Measurements from ENCODE around the gene MRPL53. TPM values are rescaled to one million over a fixed set of nuclear protein-coding genes. Genes with fewer than 3 reads are reported as not detected.

Gene MRPL53
- total RNA-seq, 1 experiment from 2014 or later = 98.1 TPM

GRCh38 chr2:74441690-74442482 lies 30.6 kb downstream of the MRPL53 start, which contains the start of gene RTKN:
TSS of gene RTKN (minus strand) at chr2:74441937. CDS start at chr2:74441816, 121 bp downstream.
- TF ChIP-seq, protein P1, sequence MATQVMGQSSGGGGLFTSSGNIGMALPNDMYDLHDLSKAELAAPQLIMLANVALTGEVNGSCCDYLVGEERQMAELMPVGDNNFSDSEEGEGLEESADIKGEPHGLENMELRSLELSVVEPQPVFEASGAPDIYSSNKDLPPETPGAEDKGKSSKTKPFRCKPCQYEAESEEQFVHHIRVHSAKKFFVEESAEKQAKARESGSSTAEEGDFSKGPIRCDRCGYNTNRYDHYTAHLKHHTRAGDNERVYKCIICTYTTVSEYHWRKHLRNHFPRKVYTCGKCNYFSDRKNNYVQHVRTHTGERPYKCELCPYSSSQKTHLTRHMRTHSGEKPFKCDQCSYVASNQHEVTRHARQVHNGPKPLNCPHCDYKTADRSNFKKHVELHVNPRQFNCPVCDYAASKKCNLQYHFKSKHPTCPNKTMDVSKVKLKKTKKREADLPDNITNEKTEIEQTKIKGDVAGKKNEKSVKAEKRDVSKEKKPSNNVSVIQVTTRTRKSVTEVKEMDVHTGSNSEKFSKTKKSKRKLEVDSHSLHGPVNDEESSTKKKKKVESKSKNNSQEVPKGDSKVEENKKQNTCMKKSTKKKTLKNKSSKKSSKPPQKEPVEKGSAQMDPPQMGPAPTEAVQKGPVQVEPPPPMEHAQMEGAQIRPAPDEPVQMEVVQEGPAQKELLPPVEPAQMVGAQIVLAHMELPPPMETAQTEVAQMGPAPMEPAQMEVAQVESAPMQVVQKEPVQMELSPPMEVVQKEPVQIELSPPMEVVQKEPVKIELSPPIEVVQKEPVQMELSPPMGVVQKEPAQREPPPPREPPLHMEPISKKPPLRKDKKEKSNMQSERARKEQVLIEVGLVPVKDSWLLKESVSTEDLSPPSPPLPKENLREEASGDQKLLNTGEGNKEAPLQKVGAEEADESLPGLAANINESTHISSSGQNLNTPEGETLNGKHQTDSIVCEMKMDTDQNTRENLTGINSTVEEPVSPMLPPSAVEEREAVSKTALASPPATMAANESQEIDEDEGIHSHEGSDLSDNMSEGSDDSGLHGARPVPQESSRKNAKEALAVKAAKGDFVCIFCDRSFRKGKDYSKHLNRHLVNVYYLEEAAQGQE (IDR thresholded peaks at IDR 0.05; ENCODE audit: insufficient read depth in 1 of 2, low read depth in 2 of 2, low read length in 1 of 2) = no peak
- 0 out of 2 replicates have a peak, but pooled peaks have one; percentile 24 for TF ChIP-seq SIN3A (IDR thresholded peaks at IDR 0.05; ENCODE audit: borderline replicate concordance, insufficient read depth, low read depth, low read length)
- peak; percentile 95 for TF ChIP-seq TCF7L2 (IDR thresholded peaks at IDR 0.05; ENCODE audit: low read depth, low read length)
- TF ChIP-seq POLR2AphosphoS5 (IDR thresholded peaks at IDR 0.05; ENCODE audit: low read depth, low read length) = peak; percentile 64
- TF ChIP-seq, protein P2, sequence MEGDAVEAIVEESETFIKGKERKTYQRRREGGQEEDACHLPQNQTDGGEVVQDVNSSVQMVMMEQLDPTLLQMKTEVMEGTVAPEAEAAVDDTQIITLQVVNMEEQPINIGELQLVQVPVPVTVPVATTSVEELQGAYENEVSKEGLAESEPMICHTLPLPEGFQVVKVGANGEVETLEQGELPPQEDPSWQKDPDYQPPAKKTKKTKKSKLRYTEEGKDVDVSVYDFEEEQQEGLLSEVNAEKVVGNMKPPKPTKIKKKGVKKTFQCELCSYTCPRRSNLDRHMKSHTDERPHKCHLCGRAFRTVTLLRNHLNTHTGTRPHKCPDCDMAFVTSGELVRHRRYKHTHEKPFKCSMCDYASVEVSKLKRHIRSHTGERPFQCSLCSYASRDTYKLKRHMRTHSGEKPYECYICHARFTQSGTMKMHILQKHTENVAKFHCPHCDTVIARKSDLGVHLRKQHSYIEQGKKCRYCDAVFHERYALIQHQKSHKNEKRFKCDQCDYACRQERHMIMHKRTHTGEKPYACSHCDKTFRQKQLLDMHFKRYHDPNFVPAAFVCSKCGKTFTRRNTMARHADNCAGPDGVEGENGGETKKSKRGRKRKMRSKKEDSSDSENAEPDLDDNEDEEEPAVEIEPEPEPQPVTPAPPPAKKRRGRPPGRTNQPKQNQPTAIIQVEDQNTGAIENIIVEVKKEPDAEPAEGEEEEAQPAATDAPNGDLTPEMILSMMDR (IDR thresholded peaks at IDR 0.05) = no peak
- Histone ChIP-seq H3K27me3 (ENCODE audit: control insufficient read depth, insufficient read depth, low read length) (peaks cover 3% of the 10 kb centered on the region; the same call in 1 of the 2 replicates), H3K4me1 (ENCODE audit: control insufficient read depth, insufficient read depth, low read length) (peaks cover 10% of the 10 kb centered on the region), H3K9me3 (ENCODE audit: control insufficient read depth, insufficient read depth, low read depth, low read length) (no peaks in the 10 kb centered on the region), H3K27ac (ENCODE audit: low read length) (peak within 1 kb of the TSS; percentile 90), H3K4me3 (ENCODE audit: low read depth in 2 of 2, low read length in 2 of 2) (peak within 1 kb of the TSS; percentile 67 to 93), H3K36me3 (ENCODE audit: control insufficient read depth, insufficient read depth, low read length) (no peaks in the 10 kb centered on the region)
- in situ Hi-C loops (cut with HindIII; ENCODE audit: low pct_unique_long_range_greater_than_20kb, low sequenced_read_pairs) (no loop called here), intact Hi-C loops (cut with micrococcal nuclease; ENCODE audit: unreplicated experiment) (no loop called here)
- CTCF ChIA-PET = no interaction called here
- POLR2A ChIA-PET = interaction anchor here (0.8 kb wide), 1 partner anchor 13 kb away, joined by 3 read pairs; no protein-coding TSS in a partner anchor
- BruUV-seq (replicated peaks) = no TSS peak
- peak; percentile 77 for ATAC-seq
- no peak for DNase-seq (ENCODE audit: low read depth, low spot score)

- H3K27me3 ChIP-seq (ENCODE audit: control insufficient read depth, insufficient read depth, low read length) = peaks cover 3% of the 10 kb centered on the region; the same call in 1 of the 2 replicates
- ATAC-seq = peak; percentile 10
- CTCF ChIA-PET = no interaction called here
- DNase-seq (ENCODE audit: low read depth, low spot score) = no peak
- intact Hi-C loops (cut with micrococcal nuclease; ENCODE audit: unreplicated experiment) = no loop called here
- peak overlapping the region; percentile 67 to 93 for H3K4me3 ChIP-seq (ENCODE audit: low read depth in 2 of 2, low read length in 2 of 2)
- TF ChIP-seq, protein P2 (IDR thresholded peaks at IDR 0.05) = no peak
- TF ChIP-seq TCF7L2 (IDR thresholded peaks at IDR 0.05; ENCODE audit: low read depth, low read length) (no peak), POLR2AphosphoS5 (IDR thresholded peaks at IDR 0.05; ENCODE audit: low read depth, low read length) (no peak), SIN3A (IDR thresholded peaks at IDR 0.05; ENCODE audit: borderline replicate concordance, insufficient read depth, low read depth, low read length) (peak; percentile 69; the same call in 1 of the 2 replicates)
- TF ChIP-seq, protein P1 (IDR thresholded peaks at IDR 0.05; ENCODE audit: insufficient read depth in 1 of 2, low read depth in 2 of 2, low read length in 1 of 2) = no peak
- H3K36me3 ChIP-seq (ENCODE audit: control insufficient read depth, insufficient read depth, low read length) = no peaks in the 10 kb centered on the region
- H3K4me1 ChIP-seq (ENCODE audit: control insufficient read depth, insufficient read depth, low read length) = peaks cover 10% of the 10 kb centered on the region
- H3K9me3 ChIP-seq (ENCODE audit: control insufficient read depth, insufficient read depth, low read depth, low read length) = no peaks in the 10 kb centered on the region
- H3K27ac ChIP-seq (ENCODE audit: low read length) = peak overlapping the region; percentile 90
- BruUV-seq (replicated peaks) = no TSS peak
- POLR2A ChIA-PET = no interaction called here
- in situ Hi-C loops (cut with HindIII; ENCODE audit: low pct_unique_long_range_greater_than_20kb, low sequenced_read_pairs) = no loop called here
Observed at GRCh38 chr2:74441170-74441689, 31.2 kb downstream of the MRPL53 start.

Data from Panc1 (cell line).